ENCODE results near the gene ZNF526.
A peak's percentile ranks its signal among the peaks of the same experiment; 100 is the strongest.

The ZNF526 gene

GRCh38 chr19:42178791-42179674 is 41.1 kb upstream of the ZNF526 start:
- peaks cover 69% of the 10 kb centered on the region for H3K27me3 ChIP-seq (ENCODE audit: control insufficient read depth, insufficient read depth, low read length)
- no peak overlapping the region for H3K4me3 ChIP-seq (ENCODE audit: low read length)
- no peaks in the 10 kb centered on the region for H3K9me3 ChIP-seq (ENCODE audit: control insufficient read depth, low read depth, low read length)
- H3K4me1 ChIP-seq (ENCODE audit: control insufficient read depth, low read depth, low read length), result peaks cover 10% of the 10 kb centered on the region
- H3K27ac ChIP-seq (ENCODE audit: low read length), result no peak overlapping the region
- no peak overlapping the region for H3K9ac ChIP-seq (ENCODE audit: low read length)
- no peaks in the 10 kb centered on the region for H3K36me3 ChIP-seq (ENCODE audit: control insufficient read depth, low read depth, low read length)

DNA sequence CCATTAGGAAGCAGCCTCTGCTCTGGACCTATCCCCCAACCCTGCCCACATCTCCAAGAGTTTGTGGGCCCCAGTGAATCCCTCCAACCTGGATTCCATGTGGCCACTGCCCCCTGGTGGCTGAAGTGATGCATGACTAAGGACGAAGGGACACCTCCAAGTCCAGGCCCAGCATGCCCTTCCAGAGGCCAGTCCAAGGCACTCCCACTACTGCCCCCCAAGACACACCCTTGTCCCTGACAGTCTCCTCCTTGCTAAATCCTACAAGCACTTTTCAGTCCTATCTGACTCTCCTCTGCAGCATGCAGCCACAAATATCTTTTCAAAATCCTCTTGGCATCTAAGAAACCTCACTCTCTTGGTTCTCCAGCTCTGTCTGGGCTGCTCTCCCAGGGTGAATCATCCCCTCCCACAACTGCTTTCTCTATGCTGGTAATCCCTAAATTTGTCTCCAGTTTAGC is 35.7 kb upstream of the ZNF526 start:
- no peaks in the 10 kb centered on the region for H3K4me1 ChIP-seq (ENCODE audit: control insufficient read depth, low read depth, low read length)
- H3K9me3 ChIP-seq (ENCODE audit: control insufficient read depth, low read depth, low read length), result no peaks in the 10 kb centered on the region
- no peak overlapping the region for H3K9ac ChIP-seq (ENCODE audit: low read length)
- H3K27me3 ChIP-seq (ENCODE audit: control insufficient read depth, insufficient read depth, low read length), result peaks cover 19% of the 10 kb centered on the region
- H3K4me3 ChIP-seq (ENCODE audit: low read length), result no peak overlapping the region
- H3K27ac ChIP-seq (ENCODE audit: low read length), result no peak overlapping the region
- no peaks in the 10 kb centered on the region for H3K36me3 ChIP-seq (ENCODE audit: control insufficient read depth, low read depth, low read length)

- H3K4me3 ChIP-seq (ENCODE audit: low read length), result no peak overlapping the region
- H3K9me3 ChIP-seq (ENCODE audit: control insufficient read depth, low read depth, low read length), result no peaks in the 10 kb centered on the region
- H3K4me1 ChIP-seq (ENCODE audit: control insufficient read depth, low read depth, low read length), result no peaks in the 10 kb centered on the region
- H3K27me3 ChIP-seq (ENCODE audit: control insufficient read depth, insufficient read depth, low read length), result peaks cover 11% of the 10 kb centered on the region
- no peak overlapping the region for H3K27ac ChIP-seq (ENCODE audit: low read length)
- no peaks in the 10 kb centered on the region for H3K36me3 ChIP-seq (ENCODE audit: control insufficient read depth, low read depth, low read length)
- no peak overlapping the region for H3K9ac ChIP-seq (ENCODE audit: low read length)
These were observed 34.8 kb upstream of the ZNF526 start for GRCh38 chr19:42185277-42185676.

- H3K9me3 ChIP-seq (ENCODE audit: control insufficient read depth, low read depth, low read length), result no peaks in the 10 kb centered on the region
- no peak overlapping the region for H3K27ac ChIP-seq (ENCODE audit: low read length)
- H3K27me3 ChIP-seq (ENCODE audit: control insufficient read depth, insufficient read depth, low read length), result no peaks in the 10 kb centered on the region
- H3K9ac ChIP-seq (ENCODE audit: low read length), result no peak overlapping the region
- no peaks in the 10 kb centered on the region for H3K4me1 ChIP-seq (ENCODE audit: control insufficient read depth, low read depth, low read length)
- H3K4me3 ChIP-seq (ENCODE audit: low read length), result no peak overlapping the region
- H3K36me3 ChIP-seq (ENCODE audit: control insufficient read depth, low read depth, low read length), result no peaks in the 10 kb centered on the region
These were observed 31.4 kb upstream of the ZNF526 start for GRCh38 chr19:42188665-42189064.

GRCh38 chr19:42189133-42189532 is 31.0 kb upstream of the ZNF526 start:
- no peak overlapping the region for H3K4me3 ChIP-seq (ENCODE audit: low read length)
- H3K9ac ChIP-seq (ENCODE audit: low read length), result no peak overlapping the region
- H3K27ac ChIP-seq (ENCODE audit: low read length), result no peak overlapping the region
- no peaks in the 10 kb centered on the region for H3K27me3 ChIP-seq (ENCODE audit: control insufficient read depth, insufficient read depth, low read length)
- H3K36me3 ChIP-seq (ENCODE audit: control insufficient read depth, low read depth, low read length), result no peaks in the 10 kb centered on the region
- H3K4me1 ChIP-seq (ENCODE audit: control insufficient read depth, low read depth, low read length), result no peaks in the 10 kb centered on the region
- no peaks in the 10 kb centered on the region for H3K9me3 ChIP-seq (ENCODE audit: control insufficient read depth, low read depth, low read length)

DNA sequence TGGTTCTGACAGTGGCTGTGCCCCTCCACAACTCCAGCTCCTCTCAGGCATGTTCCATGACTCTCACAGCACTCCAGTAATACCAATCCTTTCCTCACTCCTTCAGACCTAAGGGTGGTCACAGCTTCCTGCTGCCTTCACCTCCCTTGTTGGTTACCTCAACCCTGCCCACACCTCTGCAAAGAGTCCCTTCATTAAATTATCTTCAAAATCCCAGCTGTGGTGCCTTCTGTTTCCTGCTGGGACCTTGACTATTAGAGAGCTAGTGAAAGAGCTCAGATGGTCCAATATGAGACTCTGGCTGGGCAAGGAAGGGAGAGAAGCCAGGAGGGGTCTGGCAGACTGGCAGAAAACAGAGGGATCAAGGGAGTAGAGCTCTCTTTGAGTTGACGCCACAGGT is 28.8 kb upstream of the ZNF526 start:
- Histone ChIP-seq H3K27me3 (ENCODE audit: control insufficient read depth, insufficient read depth, low read length) (no peaks in the 10 kb centered on the region), H3K4me1 (ENCODE audit: control insufficient read depth, low read depth, low read length) (no peaks in the 10 kb centered on the region), H3K4me3 (ENCODE audit: low read length) (no peak overlapping the region), H3K9me3 (ENCODE audit: control insufficient read depth, low read depth, low read length) (no peaks in the 10 kb centered on the region), H3K27ac (ENCODE audit: low read length) (no peak overlapping the region), H3K9ac (ENCODE audit: low read length) (no peak overlapping the region), H3K36me3 (ENCODE audit: control insufficient read depth, low read depth, low read length) (no peaks in the 10 kb centered on the region)

DNA sequence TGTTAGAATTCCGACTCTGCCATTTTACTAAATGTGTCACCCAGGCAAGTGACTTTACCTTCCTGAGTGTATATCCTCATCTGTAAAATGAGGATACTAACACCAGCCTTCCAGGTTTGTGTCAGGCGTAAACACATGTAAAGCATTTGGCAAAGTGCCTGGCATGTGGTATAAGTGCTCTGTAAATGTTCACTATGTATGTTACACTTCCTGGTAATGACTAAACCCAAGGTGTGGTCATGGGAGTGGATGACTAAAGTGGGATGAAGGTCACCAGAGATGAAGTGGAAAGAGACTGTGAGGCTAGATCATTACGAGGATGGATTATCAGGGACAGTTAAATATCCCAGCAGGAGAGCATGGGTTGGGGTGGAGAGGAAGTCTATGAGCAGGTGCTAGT is 28.3 kb upstream of the ZNF526 start:
- Histone ChIP-seq H3K9me3 (ENCODE audit: control insufficient read depth, low read depth, low read length) (no peaks in the 10 kb centered on the region), H3K4me1 (ENCODE audit: control insufficient read depth, low read depth, low read length) (peaks cover 3% of the 10 kb centered on the region), H3K36me3 (ENCODE audit: control insufficient read depth, low read depth, low read length) (no peaks in the 10 kb centered on the region), H3K4me3 (ENCODE audit: low read length) (no peak overlapping the region), H3K27ac (ENCODE audit: low read length) (no peak overlapping the region), H3K27me3 (ENCODE audit: control insufficient read depth, insufficient read depth, low read length) (no peaks in the 10 kb centered on the region), H3K9ac (ENCODE audit: low read length) (no peak overlapping the region)

DNA sequence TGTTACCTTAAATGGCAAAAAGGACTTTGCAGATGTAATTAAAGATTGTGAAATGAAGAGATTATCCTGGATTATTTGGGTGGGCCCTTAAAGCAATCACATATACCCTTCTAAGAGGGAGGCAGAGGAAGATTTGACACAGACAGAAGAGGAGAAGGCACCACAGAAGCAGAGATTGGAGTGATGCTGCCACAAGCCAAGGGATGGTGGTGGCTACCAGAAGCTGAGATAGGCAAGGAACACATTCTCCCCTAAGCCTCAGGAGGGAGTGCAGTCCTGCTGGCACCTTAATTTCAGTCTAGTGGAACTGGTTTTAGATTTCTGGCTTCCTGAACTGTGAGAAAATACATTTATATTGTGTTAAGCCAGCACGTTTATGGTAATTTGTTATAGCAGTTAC is 26.8 kb upstream of the ZNF526 start:
- no peak overlapping the region for H3K9ac ChIP-seq (ENCODE audit: low read length)
- no peak overlapping the region for H3K27ac ChIP-seq (ENCODE audit: low read length)
- H3K9me3 ChIP-seq (ENCODE audit: control insufficient read depth, low read depth, low read length), result no peaks in the 10 kb centered on the region
- H3K27me3 ChIP-seq (ENCODE audit: control insufficient read depth, insufficient read depth, low read length), result no peaks in the 10 kb centered on the region
- H3K4me1 ChIP-seq (ENCODE audit: control insufficient read depth, low read depth, low read length), result peaks cover 10% of the 10 kb centered on the region
- no peak overlapping the region for H3K4me3 ChIP-seq (ENCODE audit: low read length)
- no peaks in the 10 kb centered on the region for H3K36me3 ChIP-seq (ENCODE audit: control insufficient read depth, low read depth, low read length)

DNA sequence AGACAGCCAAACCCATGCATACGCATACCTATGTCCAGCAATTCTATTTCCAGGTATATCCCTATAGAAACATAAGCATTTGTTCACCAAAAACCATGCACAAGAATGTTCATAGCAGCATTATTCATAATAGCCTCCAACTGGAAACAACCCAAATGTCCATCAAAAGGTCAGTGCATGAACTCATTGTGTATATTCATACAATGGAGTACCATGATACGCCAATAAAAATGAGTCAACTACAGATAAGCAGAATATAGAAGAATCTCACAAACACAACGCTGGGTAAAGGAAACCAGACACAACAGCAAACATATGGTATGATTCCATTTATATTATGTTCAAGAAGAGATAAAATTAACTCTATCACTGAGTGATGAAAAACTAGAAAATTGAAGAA is 26.4 kb upstream of the ZNF526 start:
- Histone ChIP-seq H3K9ac (ENCODE audit: low read length) (no peak overlapping the region), H3K4me3 (ENCODE audit: low read length) (no peak overlapping the region), H3K27me3 (ENCODE audit: control insufficient read depth, insufficient read depth, low read length) (no peaks in the 10 kb centered on the region), H3K4me1 (ENCODE audit: control insufficient read depth, low read depth, low read length) (peaks cover 10% of the 10 kb centered on the region), H3K36me3 (ENCODE audit: control insufficient read depth, low read depth, low read length) (peaks cover 2% of the 10 kb centered on the region), H3K9me3 (ENCODE audit: control insufficient read depth, low read depth, low read length) (no peaks in the 10 kb centered on the region), H3K27ac (ENCODE audit: low read length) (no peak overlapping the region)

- H3K4me3 ChIP-seq (ENCODE audit: low read length), result peak overlapping the region; percentile 13
- peaks cover 12% of the 10 kb centered on the region for H3K36me3 ChIP-seq (ENCODE audit: control insufficient read depth, low read depth, low read length)
- H3K4me1 ChIP-seq (ENCODE audit: control insufficient read depth, low read depth, low read length), result peaks cover 10% of the 10 kb centered on the region
- H3K27ac ChIP-seq (ENCODE audit: low read length), result no peak overlapping the region
- no peaks in the 10 kb centered on the region for H3K27me3 ChIP-seq (ENCODE audit: control insufficient read depth, insufficient read depth, low read length)
- H3K9me3 ChIP-seq (ENCODE audit: control insufficient read depth, low read depth, low read length), result no peaks in the 10 kb centered on the region
- H3K9ac ChIP-seq (ENCODE audit: low read length), result no peak overlapping the region
These were observed 23.8 kb upstream of the ZNF526 start for GRCh38 chr19:42196011-42197001.

DNA sequence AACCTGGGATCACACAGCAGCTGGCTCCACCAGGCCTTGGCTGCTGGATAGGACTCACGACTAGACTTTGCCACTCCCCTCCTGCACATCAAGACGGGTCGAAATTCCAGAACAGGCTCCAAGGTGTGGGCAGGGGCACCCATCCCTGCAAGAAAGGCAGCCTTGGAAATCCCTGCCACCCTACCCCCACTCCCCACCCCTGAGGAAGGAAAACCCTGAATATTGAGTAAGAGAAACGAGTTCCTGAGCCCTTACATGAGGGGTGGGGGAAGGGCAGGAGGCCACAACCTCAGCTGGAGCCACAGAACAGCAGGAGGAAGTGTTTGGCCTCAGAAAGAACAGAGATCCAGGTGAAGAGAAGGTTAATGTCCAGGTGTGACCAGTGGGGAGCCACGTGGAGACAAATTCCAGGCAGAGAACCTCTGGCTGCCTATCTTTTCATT is 22.7 kb upstream of the ZNF526 start:
- Histone ChIP-seq H3K4me1 (ENCODE audit: control insufficient read depth, low read depth, low read length) (peaks cover 10% of the 10 kb centered on the region), H3K9ac (ENCODE audit: low read length) (no peak overlapping the region), H3K4me3 (ENCODE audit: low read length) (peak overlapping the region; percentile 13), H3K36me3 (ENCODE audit: control insufficient read depth, low read depth, low read length) (peaks cover 19% of the 10 kb centered on the region), H3K27me3 (ENCODE audit: control insufficient read depth, insufficient read depth, low read length) (no peaks in the 10 kb centered on the region), H3K27ac (ENCODE audit: low read length) (peak overlapping the region; percentile 49), H3K9me3 (ENCODE audit: control insufficient read depth, low read depth, low read length) (no peaks in the 10 kb centered on the region)

Measured in iPS-18a (cell line).